ENCODE results near the gene PTPN9.

GRCh38 chr15:75596703-75597345 is 17.7 kb upstream of the PTPN9 start:
- TF ChIP-seq CTCF (conservative IDR thresholded peaks at IDR 0.05; ENCODE audit: low read depth, low read length) (no peak), POLR2A (IDR thresholded peaks at IDR 0.05; ENCODE audit: low read depth, low read length) (no peak), CHD1 (IDR thresholded peaks at IDR 0.05; ENCODE audit: low read depth, low read length) (no peak), NFE2L2 (IDR thresholded peaks at IDR 0.05; ENCODE audit: low read depth, low read length) (no peak), USF2 (IDR thresholded peaks at IDR 0.05; ENCODE audit: low read depth, low read length) (no peak), RAD21 (IDR thresholded peaks at IDR 0.05; ENCODE audit: low read length) (no peak), RCOR1 (IDR thresholded peaks at IDR 0.05; ENCODE audit: insufficient replicate concordance, low read length) (no peak), RFX5 (IDR thresholded peaks at IDR 0.05; ENCODE audit: low read depth, low read length) (no peak), SMC3 (IDR thresholded peaks at IDR 0.05; ENCODE audit: low read depth, low read length) (no peak), BHLHE40 (IDR thresholded peaks at IDR 0.05; ENCODE audit: low read depth, low read length) (no peak), MAZ (IDR thresholded peaks at IDR 0.05; ENCODE audit: borderline replicate concordance, low read depth, low read length) (no peak)
